GM19468 (cell line): ENCODE results near the gene IL20.
"Not testable (repeated sequence)": the region's sequence is repeated elsewhere in the genome, so short reads cannot be mapped to it uniquely, and the experiment has no call there.

Experiments
- ATAC-seq: cut with Tn5 transposase; IDR thresholded peaks from one replicate; pipeline ENCODE4 v1.9.1; 2021; ENCODE audit warnings: mild to moderate bottlenecking, moderate library complexity, moderate number of reproducible peaks; ENCODE audit not compliant: unreplicated experiment; ENCODE audit errors: extremely low read depth

Gene IL20

GRCh38 chr1:206841609-206842323 lies 23.7 kb upstream of the IL20 start:
- ATAC-seq: no peak

GRCh38 chr1:206842854-206843253 lies 22.6 kb upstream of the IL20 start:
- ATAC-seq: no peak

GRCh38 chr1:206843626-206844025 lies 21.8 kb upstream of the IL20 start:
- no peak for ATAC-seq

GRCh38 chr1:206846487-206846886 lies 18.9 kb upstream of the IL20 start:
- no peak for ATAC-seq

GRCh38 chr1:206847337-206847834 lies 18.0 kb upstream of the IL20 start:
- ATAC-seq: no peak

GRCh38 chr1:206847946-206848345 lies 17.5 kb upstream of the IL20 start:
- ATAC-seq: no peak

GRCh38 chr1:206850401-206850800 lies 15.0 kb upstream of the IL20 start:
- no peak for ATAC-seq

- ATAC-seq: no peak
These were observed 13.9 kb upstream of the IL20 start for GRCh38 chr1:206851341-206852010.

- ATAC-seq: not testable (repeated sequence)
These were observed 12.8 kb upstream of the IL20 start for GRCh38 chr1:206852662-206853061.

GRCh38 chr1:206853696-206854095 lies 11.7 kb upstream of the IL20 start:
- not testable (repeated sequence) for ATAC-seq

GRCh38 chr1:206854401-206855129 lies 10.9 kb upstream of the IL20 start:
- no peak for ATAC-seq

- no peak for ATAC-seq
These were observed 9.6 kb upstream of the IL20 start for GRCh38 chr1:206855859-206856258.

GRCh38 chr1:206856674-206857464 lies 8.6 kb upstream of the IL20 start:
- ATAC-seq: no peak

- no peak for ATAC-seq
These were observed 6.3 kb upstream of the IL20 start for GRCh38 chr1:206859082-206859521.

GRCh38 chr1:206860165-206860564 lies 5.3 kb upstream of the IL20 start:
- no peak for ATAC-seq

- ATAC-seq: no peak
These were observed 2.2 kb upstream of the IL20 start for GRCh38 chr1:206863266-206863665.

- ATAC-seq: no peak
These were observed 639 bp downstream of the IL20 start for GRCh38 chr1:206866062-206866461.

- no peak for ATAC-seq
These were observed 1.8 kb downstream of the IL20 start for GRCh38 chr1:206867239-206867638.

GRCh38 chr1:206867716-206868115 lies 2.3 kb downstream of the IL20 start:
- no peak for ATAC-seq

- no peak for ATAC-seq
These were observed 2.8 kb downstream of the IL20 start for GRCh38 chr1:206868264-206868663.
